SK-N-SH (cell line): ENCODE measurements around the gene PTPRJ.

Experiments
- MEF2A ChIP-seq: IDR thresholded peaks from 2 replicates; pipeline ENCODE4 v1.4.0; 2012; ENCODE audit warnings: low read depth, borderline replicate concordance
- RAD21 ChIP-seq: IDR thresholded peaks from 2 replicates; pipeline ENCODE4 v1.6.1; 2012; ENCODE audit warnings: mild to moderate bottlenecking, low read length
- TF ChIP-seq, protein P1 (sequence below): fragments of 200-600 bp; sonication (generic); IDR thresholded peaks from 2 replicates; pipeline ENCODE4 v1.6.1; 2017; ENCODE audit warnings: antibody characterized with exemption, mild to moderate bottlenecking, moderate library complexity
- TF ChIP-seq, protein P2 (sequence below): IDR thresholded peaks from 2 replicates; pipeline ENCODE4 v1.4.0; 2012; ENCODE audit warnings: low read depth, borderline replicate concordance
- TF ChIP-seq, protein P3 (sequence below): IDR thresholded peaks from 2 replicates; pipeline ENCODE4 v1.4.0; 2012; ENCODE audit warnings: low read depth
- TF ChIP-seq, protein P4 (sequence below): fragments of 150-350 bp; IDR thresholded peaks from 2 replicates; pipeline ENCODE4 v1.6.1; 2017; ENCODE audit warnings: antibody characterized with exemption, low read length, low read depth, borderline replicate concordance

DNA sequence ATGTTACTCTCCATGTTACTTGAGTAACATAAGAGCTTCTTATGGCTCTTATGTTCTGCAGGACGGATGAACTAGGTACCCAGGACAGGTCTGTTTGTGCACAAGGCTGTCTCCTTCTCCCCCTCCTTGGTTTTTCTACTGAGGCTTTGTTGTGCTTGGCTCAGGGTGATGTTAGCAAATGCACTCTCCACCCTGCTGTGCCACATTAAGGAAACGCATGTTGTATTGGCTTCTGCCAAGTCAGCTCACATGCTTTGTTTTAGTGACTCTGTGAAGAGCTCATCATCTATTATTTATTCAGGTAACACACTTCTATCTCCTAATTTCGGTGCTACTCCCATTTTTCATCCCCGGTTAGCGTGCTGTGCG is 108.3 kb downstream of the PTPRJ start:
- TF ChIP-seq, protein P1, sequence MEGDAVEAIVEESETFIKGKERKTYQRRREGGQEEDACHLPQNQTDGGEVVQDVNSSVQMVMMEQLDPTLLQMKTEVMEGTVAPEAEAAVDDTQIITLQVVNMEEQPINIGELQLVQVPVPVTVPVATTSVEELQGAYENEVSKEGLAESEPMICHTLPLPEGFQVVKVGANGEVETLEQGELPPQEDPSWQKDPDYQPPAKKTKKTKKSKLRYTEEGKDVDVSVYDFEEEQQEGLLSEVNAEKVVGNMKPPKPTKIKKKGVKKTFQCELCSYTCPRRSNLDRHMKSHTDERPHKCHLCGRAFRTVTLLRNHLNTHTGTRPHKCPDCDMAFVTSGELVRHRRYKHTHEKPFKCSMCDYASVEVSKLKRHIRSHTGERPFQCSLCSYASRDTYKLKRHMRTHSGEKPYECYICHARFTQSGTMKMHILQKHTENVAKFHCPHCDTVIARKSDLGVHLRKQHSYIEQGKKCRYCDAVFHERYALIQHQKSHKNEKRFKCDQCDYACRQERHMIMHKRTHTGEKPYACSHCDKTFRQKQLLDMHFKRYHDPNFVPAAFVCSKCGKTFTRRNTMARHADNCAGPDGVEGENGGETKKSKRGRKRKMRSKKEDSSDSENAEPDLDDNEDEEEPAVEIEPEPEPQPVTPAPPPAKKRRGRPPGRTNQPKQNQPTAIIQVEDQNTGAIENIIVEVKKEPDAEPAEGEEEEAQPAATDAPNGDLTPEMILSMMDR, result no peak
- TF ChIP-seq MEF2A (no peak), RAD21 (no peak)
- TF ChIP-seq, protein P2, sequence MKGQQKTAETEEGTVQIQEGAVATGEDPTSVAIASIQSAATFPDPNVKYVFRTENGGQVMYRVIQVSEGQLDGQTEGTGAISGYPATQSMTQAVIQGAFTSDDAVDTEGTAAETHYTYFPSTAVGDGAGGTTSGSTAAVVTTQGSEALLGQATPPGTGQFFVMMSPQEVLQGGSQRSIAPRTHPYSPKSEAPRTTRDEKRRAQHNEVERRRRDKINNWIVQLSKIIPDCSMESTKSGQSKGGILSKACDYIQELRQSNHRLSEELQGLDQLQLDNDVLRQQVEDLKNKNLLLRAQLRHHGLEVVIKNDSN, result no peak
- TF ChIP-seq, protein P3, sequence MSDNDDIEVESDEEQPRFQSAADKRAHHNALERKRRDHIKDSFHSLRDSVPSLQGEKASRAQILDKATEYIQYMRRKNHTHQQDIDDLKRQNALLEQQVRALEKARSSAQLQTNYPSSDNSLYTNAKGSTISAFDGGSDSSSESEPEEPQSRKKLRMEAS, result no peak
- TF ChIP-seq, protein P4, sequence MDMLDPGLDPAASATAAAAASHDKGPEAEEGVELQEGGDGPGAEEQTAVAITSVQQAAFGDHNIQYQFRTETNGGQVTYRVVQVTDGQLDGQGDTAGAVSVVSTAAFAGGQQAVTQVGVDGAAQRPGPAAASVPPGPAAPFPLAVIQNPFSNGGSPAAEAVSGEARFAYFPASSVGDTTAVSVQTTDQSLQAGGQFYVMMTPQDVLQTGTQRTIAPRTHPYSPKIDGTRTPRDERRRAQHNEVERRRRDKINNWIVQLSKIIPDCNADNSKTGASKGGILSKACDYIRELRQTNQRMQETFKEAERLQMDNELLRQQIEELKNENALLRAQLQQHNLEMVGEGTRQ, result no peak
